RWPE2 (cell line): ENCODE results near the gene LIMCH1.

ENCODE experiments used
- ATAC-seq: fragments of 200-7000 bp; cut with Tn5 transposase; 3 replicates; pipeline ENCODE4 v1.9.1; 2021; ENCODE audit warnings: low read depth
- DNase-seq: peaks from one replicate; pipeline ENCODE4 v3.0.0-alpha.2; 2020; ENCODE audit warnings: low spot score
- H3K27ac ChIP-seq: fragments of 450-650 bp; 2 replicates; pipeline ENCODE4 v1.5.1; 2017; ENCODE audit warnings: mild to moderate bottlenecking; ENCODE audit not compliant: poor library complexity, severe bottlenecking
- H3K27me3 ChIP-seq: fragments of 250-450 bp; sonication (Bioruptor Pico); 2 replicates; pipeline ENCODE4 v1.5.1; 2021; ENCODE audit warnings: mild to moderate bottlenecking, moderate library complexity; ENCODE audit not compliant: insufficient read depth, poor library complexity, severe bottlenecking
- H3K36me3 ChIP-seq: fragments of 250-450 bp; sonication (Bioruptor Pico); 2 replicates; pipeline ENCODE4 v1.5.1; 2020; ENCODE audit warnings: low read depth, mild to moderate bottlenecking, moderate library complexity
- H3K4me1 ChIP-seq: fragments of 250-450 bp; sonication (Bioruptor Pico); 2 replicates; pipeline ENCODE4 v1.5.1; 2021; ENCODE audit warnings: mild to moderate bottlenecking, moderate library complexity; ENCODE audit not compliant: insufficient read depth, poor library complexity, severe bottlenecking
- H3K4me3 ChIP-seq: fragments of 250-450 bp; sonication (Bioruptor Pico); 2 replicates; pipeline ENCODE4 v1.5.1; 2021; ENCODE audit warnings: mild to moderate bottlenecking, moderate library complexity; ENCODE audit not compliant: severe bottlenecking
- H3K9me3 ChIP-seq: fragments of 250-450 bp; sonication (Bioruptor Pico); 2 replicates; pipeline ENCODE4 v1.5.1; 2021; ENCODE audit warnings: mild to moderate bottlenecking, moderate library complexity; ENCODE audit not compliant: severe bottlenecking
- CTCF ChIP-seq: fragments of 450-650 bp; IDR thresholded peaks from one replicate; pipeline ENCODE4 v1.5.1; 2017; ENCODE audit warnings: mild to moderate bottlenecking, moderate library complexity; ENCODE audit not compliant: poor library complexity, severe bottlenecking

The LIMCH1 gene

GRCh38 chr4:41575665-41576064 lies 37.7 kb downstream of the LIMCH1 start:
- Histone ChIP-seq H3K4me3 (no peak overlapping the region), H3K4me1 (peaks cover 39% of the 10 kb centered on the region), H3K27me3 (no peaks in the 10 kb centered on the region), H3K9me3 (no peaks in the 10 kb centered on the region), H3K27ac (peak overlapping the region; percentile 98), H3K36me3 (no peaks in the 10 kb centered on the region)
- no peak for TF ChIP-seq CTCF
- DNase-seq (no peak), ATAC-seq (peak; percentile 43)

GRCh38 chr4:41579043-41579442 lies 41.1 kb downstream of the LIMCH1 start:
- Histone ChIP-seq H3K27me3 (no peaks in the 10 kb centered on the region), H3K27ac (no peak overlapping the region), H3K36me3 (peaks cover 2% of the 10 kb centered on the region; the same call in 1 of the 2 replicates), H3K4me1 (peaks cover 22% of the 10 kb centered on the region), H3K4me3 (no peak overlapping the region), H3K9me3 (no peaks in the 10 kb centered on the region)
- TF ChIP-seq CTCF = no peak
- DNase-seq = no peak
- no peak for ATAC-seq

DNA sequence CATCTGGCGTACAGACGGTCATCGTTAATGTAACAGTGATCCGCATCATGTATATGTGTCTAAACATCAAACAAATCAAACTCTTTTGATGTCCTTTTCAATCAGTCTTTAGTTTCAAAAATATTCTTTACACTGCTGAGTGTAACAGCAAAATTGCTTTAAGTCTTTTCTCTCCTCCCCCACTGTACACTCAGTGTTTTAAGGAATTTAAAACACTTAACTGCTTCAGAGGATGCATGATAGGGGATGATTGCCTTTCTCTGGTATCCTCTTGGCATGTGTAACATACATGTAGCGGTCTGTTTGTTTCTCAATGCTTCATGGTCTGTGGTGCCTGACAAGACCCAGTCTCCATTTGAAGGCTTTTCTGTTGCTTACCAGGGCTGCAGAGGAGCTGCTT lies 41.6 kb downstream of the LIMCH1 start:
- H3K4me1 ChIP-seq = peaks cover 18% of the 10 kb centered on the region
- H3K4me3 ChIP-seq = no peak overlapping the region
- no peak for TF ChIP-seq CTCF
- no peaks in the 10 kb centered on the region for H3K27me3 ChIP-seq
- ATAC-seq = no peak
- H3K27ac ChIP-seq = no peak overlapping the region
- no peak for DNase-seq
- H3K9me3 ChIP-seq = peaks cover 4% of the 10 kb centered on the region
- peaks cover 6% of the 10 kb centered on the region for H3K36me3 ChIP-seq

DNA sequence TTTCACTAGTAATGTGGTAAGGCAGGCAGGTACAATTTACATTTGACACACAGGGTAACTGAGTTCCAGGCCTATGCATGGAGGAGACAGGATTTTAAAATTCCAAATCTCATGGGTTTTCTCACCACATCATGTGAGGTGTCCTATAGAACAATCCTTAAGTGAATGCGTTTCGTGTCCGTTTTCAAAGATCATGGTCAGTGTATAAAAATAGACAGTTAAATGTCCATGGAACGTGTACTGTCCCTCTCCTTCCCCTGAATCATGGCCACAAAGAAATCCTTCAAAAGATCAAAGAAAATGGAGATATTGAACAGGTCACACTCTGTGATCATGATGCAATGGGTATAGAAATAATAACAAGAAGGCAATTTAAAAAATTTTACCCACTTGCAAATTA lies 42.0 kb downstream of the LIMCH1 start:
- Histone ChIP-seq H3K27ac (no peak overlapping the region), H3K4me3 (no peak overlapping the region), H3K9me3 (peaks cover 6% of the 10 kb centered on the region), H3K4me1 (peaks cover 13% of the 10 kb centered on the region), H3K27me3 (no peaks in the 10 kb centered on the region), H3K36me3 (peaks cover 10% of the 10 kb centered on the region)
- ATAC-seq = no peak
- no peak for DNase-seq
- TF ChIP-seq CTCF = no peak

- H3K27ac ChIP-seq = no peak overlapping the region
- DNase-seq (no peak), ATAC-seq (no peak)
- no peak overlapping the region for H3K4me3 ChIP-seq
- H3K36me3 ChIP-seq = peaks cover 13% of the 10 kb centered on the region
- no peak for TF ChIP-seq CTCF
- H3K4me1 ChIP-seq = peaks cover 5% of the 10 kb centered on the region
- no peaks in the 10 kb centered on the region for H3K27me3 ChIP-seq
- H3K9me3 ChIP-seq = peaks cover 6% of the 10 kb centered on the region
These were observed 48.8 kb downstream of the LIMCH1 start for GRCh38 chr4:41586675-41587225.
